H1 (cell line): ENCODE results near the gene MYH10.

ENCODE experiments used
- ASH2L ChIP-seq: fragments of 200-600, 300-600 bp; sonication (generic); IDR thresholded peaks from one replicate; pipeline ENCODE4 v1.7.1; 2017; ENCODE audit warnings: low read length
- CEBPB ChIP-seq: IDR thresholded peaks from 2 replicates; pipeline ENCODE4 v1.6.1; 2012; ENCODE audit warnings: low read depth, low read length
- EZH2 ChIP-seq: fragments of 200-600 bp; sonication (generic); IDR thresholded peaks from 2 replicates; pipeline ENCODE4 v1.7.1; 2012; ENCODE audit warnings: low read depth, mild to moderate bottlenecking, moderate library complexity, low read length, inconsistent platforms; ENCODE audit not compliant: severe bottlenecking
- POLR2A ChIP-seq, 2 experiments: IDR thresholded peaks; 1 replicate in 1 of 2; 2 replicates in 1 of 2; pipeline ENCODE4 v1.6.1; 2011; ENCODE audit warnings: low read depth in 2 of 2, low read length in 2 of 2, mild to moderate bottlenecking in 2 of 2; ENCODE audit errors: control extremely low read depth in 1 of 2
- RNF2 ChIP-seq: fragments of 200-900, 300-1000 bp; sonication (generic); IDR thresholded peaks from 2 replicates; pipeline ENCODE4 v1.7.1; 2016; ENCODE audit warnings: borderline replicate concordance, low read depth, mild to moderate bottlenecking, antibody characterized with exemption, low read length; ENCODE audit not compliant: poor library complexity, severe bottlenecking; ENCODE audit errors: missing control alignments
- TF ChIP-seq, protein P1 (sequence below), 3 experiments: IDR thresholded peaks; 1 replicate in 2 of 3; 2 replicates in 1 of 3; pipeline versions ENCODE4 v1.5.1 to v1.6.1; 2011; ENCODE audit warnings: low read length in 3 of 3, mild to moderate bottlenecking in 3 of 3, inconsistent platforms in 2 of 3, low read depth in 1 of 3, moderate library complexity in 1 of 3; ENCODE audit not compliant: insufficient read depth in 1 of 3; ENCODE audit errors: control extremely low read depth in 1 of 3
- TF ChIP-seq, protein P2 (sequence below): IDR thresholded peaks from 2 replicates; pipeline ENCODE4 v1.6.1; 2011; ENCODE audit warnings: low read length, improper control_type of control experiment

DNA sequence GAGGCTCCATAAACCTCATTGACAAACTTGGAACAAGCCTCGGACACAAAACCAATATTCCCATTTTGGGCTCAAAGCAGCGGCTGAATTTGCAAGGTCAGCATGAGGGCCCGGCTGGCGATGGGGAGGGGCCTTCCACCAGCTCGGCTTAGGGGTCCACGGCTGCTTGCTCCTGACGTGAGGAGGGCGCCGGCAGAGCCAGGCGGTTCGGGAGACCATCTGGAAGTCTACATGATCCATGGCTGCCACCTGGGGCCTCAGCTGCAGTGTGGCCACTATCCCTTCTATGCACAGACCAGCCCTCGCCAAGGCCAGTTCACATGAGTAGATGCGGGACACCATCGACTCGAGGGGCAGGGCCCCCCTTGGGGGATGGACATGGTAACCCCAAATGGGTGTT is 155.7 kb downstream of the MYH10 start:
- TF ChIP-seq CEBPB (no peak), ASH2L (no peak), EZH2 (no peak), POLR2A (IDR thresholded peaks at IDR 0.05; ENCODE audit: control extremely low read depth in 1 of 2, low read depth in 2 of 2, low read length in 2 of 2) (no peak), RNF2 (no peak)
- TF ChIP-seq, protein P1, sequence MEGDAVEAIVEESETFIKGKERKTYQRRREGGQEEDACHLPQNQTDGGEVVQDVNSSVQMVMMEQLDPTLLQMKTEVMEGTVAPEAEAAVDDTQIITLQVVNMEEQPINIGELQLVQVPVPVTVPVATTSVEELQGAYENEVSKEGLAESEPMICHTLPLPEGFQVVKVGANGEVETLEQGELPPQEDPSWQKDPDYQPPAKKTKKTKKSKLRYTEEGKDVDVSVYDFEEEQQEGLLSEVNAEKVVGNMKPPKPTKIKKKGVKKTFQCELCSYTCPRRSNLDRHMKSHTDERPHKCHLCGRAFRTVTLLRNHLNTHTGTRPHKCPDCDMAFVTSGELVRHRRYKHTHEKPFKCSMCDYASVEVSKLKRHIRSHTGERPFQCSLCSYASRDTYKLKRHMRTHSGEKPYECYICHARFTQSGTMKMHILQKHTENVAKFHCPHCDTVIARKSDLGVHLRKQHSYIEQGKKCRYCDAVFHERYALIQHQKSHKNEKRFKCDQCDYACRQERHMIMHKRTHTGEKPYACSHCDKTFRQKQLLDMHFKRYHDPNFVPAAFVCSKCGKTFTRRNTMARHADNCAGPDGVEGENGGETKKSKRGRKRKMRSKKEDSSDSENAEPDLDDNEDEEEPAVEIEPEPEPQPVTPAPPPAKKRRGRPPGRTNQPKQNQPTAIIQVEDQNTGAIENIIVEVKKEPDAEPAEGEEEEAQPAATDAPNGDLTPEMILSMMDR (IDR thresholded peaks at IDR 0.05; ENCODE audit: control extremely low read depth in 1 of 3, insufficient read depth in 1 of 3, low read depth in 1 of 3, low read length in 3 of 3): no peak
- TF ChIP-seq, protein P2, sequence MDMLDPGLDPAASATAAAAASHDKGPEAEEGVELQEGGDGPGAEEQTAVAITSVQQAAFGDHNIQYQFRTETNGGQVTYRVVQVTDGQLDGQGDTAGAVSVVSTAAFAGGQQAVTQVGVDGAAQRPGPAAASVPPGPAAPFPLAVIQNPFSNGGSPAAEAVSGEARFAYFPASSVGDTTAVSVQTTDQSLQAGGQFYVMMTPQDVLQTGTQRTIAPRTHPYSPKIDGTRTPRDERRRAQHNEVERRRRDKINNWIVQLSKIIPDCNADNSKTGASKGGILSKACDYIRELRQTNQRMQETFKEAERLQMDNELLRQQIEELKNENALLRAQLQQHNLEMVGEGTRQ: no peak
